K562 (cell line): ENCODE measurements around the gene PHYHD1. TPM values are rescaled to one million over a fixed set of nuclear protein-coding genes. Genes with fewer than 3 reads are reported as not detected.

Experiments used
- ATAC-seq: fragments of 200-7000 bp; cut with Tn5 transposase; 3 replicates; pipeline ENCODE4 v1.9.1; 2020; ENCODE audit warnings: moderate library complexity
- BruUV-seq: library from RNA; stranded (reverse); fragments of 400-500 nt; replicated peaks from 2 replicates; lab custom pipeline; 2021; lab: Mats Ljungman, UMichigan
- CTCF ChIA-PET: fragments of 300-600 bp; formaldehyde crosslinking; extraction: SDS; loops from one replicate; lab custom pipeline; 2021; ENCODE audit warnings: low intra/inter-chr PET ratio; lab: Yijun Ruan, JAX
- POLR2A ChIA-PET: fragments of 300-600, 350-650 bp; sonication (Branson Sonifier 250); formaldehyde crosslinking; extraction: SDS; loops from one replicate; lab custom pipeline; 2021; ENCODE audit warnings: antibody characterized with exemption, inconsistent platforms; lab: Yijun Ruan, JAX
- DNase-seq, 4 experiments: peaks; one replicate each; pipeline versions ENCODE4 v3.0.0 to v3.0.0-alpha.2; 2011 to 2018; ENCODE audit warnings: low spot score in 3 of 4, mixed read lengths in 3 of 4; ENCODE audit errors: extremely low read depth in 1 of 4
- FAIRE-seq: peaks from 2 replicates; lab custom pipeline; 2011; peaks lifted over from hg19 to GRCh38; lab: Jason Lieb, UNC
- H2AFZ ChIP-seq: 2 replicates; pipeline ENCODE4 v1.6.0; 2011; ENCODE audit warnings: low read depth, low read length, control low read depth, inconsistent platforms
- H3K27ac ChIP-seq: fragments of 200-600 bp; 3 replicates; pipeline ENCODE4 v1.8.0; 2011; ENCODE audit warnings: low read depth, mild to moderate bottlenecking, control low read depth, inconsistent platforms, low read length, moderate library complexity, mixed read lengths; ENCODE audit errors: extremely low read depth
- H3K27me3 ChIP-seq, 2 experiments: fragments of 300-600 bp in 1 of 2; 2 replicates in 1 of 2; 3 replicates in 1 of 2; pipeline versions ENCODE4 v1.6.0 to v1.8.0; 2011; ENCODE audit warnings: inconsistent platforms in 2 of 2, low read length in 2 of 2, mild to moderate bottlenecking in 1 of 2, mixed read lengths in 1 of 2, moderate library complexity in 1 of 2; ENCODE audit not compliant: control insufficient read depth in 2 of 2, insufficient read depth in 2 of 2
- H3K36me3 ChIP-seq: fragments of 300-600 bp; 3 replicates; pipeline ENCODE4 v1.8.0; 2011; ENCODE audit warnings: mild to moderate bottlenecking, low read length, inconsistent platforms; ENCODE audit not compliant: control insufficient read depth, insufficient read depth
- H3K4me1 ChIP-seq, 2 experiments: fragments of 200-600 bp in 1 of 2; replicated peaks in 1 of 2; 2 replicates in 1 of 2; 3 replicates in 1 of 2; pipeline versions ENCODE4 v1.5.1 to v1.8.0; 2011; ENCODE audit warnings: inconsistent platforms in 2 of 2, low read length in 2 of 2, mild to moderate bottlenecking in 1 of 2, mixed read lengths in 1 of 2, moderate library complexity in 1 of 2; ENCODE audit not compliant: control insufficient read depth in 2 of 2, insufficient read depth in 2 of 2
- H3K4me2 ChIP-seq: 2 replicates; pipeline ENCODE4 v1.6.1; 2011; ENCODE audit warnings: low read length, control low read depth, inconsistent platforms, mixed read lengths; ENCODE audit not compliant: insufficient read depth
- H3K4me3 ChIP-seq: fragments of 200-600 bp; sonication (generic), shearing (Covaris generic); 2 replicates; pipeline ENCODE4 v1.5.1; 2016; ENCODE audit warnings: control low read depth, inconsistent platforms
- H3K79me2 ChIP-seq: fragments of 200-600 bp; 3 replicates; pipeline ENCODE4 v1.8.0; 2011; ENCODE audit warnings: low read length, inconsistent platforms; ENCODE audit not compliant: control insufficient read depth, insufficient read depth
- H3K9ac ChIP-seq, 2 experiments: 2 replicates each; pipeline versions ENCODE4 v1.6.0 to v1.6.1; 2011; ENCODE audit warnings: low read depth in 2 of 2, low read length in 2 of 2, control low read depth in 1 of 2, inconsistent platforms in 1 of 2, mild to moderate bottlenecking in 1 of 2, mixed read lengths in 1 of 2; ENCODE audit not compliant: insufficient read depth in 1 of 2
- H3K9me1 ChIP-seq: one replicate; pipeline ENCODE4 v1.6.0; 2011; ENCODE audit warnings: inconsistent platforms, mild to moderate bottlenecking, low read length, moderate library complexity; ENCODE audit not compliant: control insufficient read depth, insufficient read depth
- H3K9me3 ChIP-seq: replicated peaks from 2 replicates; pipeline ENCODE4 v1.5.1; 2011; ENCODE audit warnings: low read depth, low read length, inconsistent platforms; ENCODE audit not compliant: control insufficient read depth, insufficient read depth
- H4K20me1 ChIP-seq: replicated peaks from 2 replicates; pipeline ENCODE4 v1.6.1; 2011; ENCODE audit warnings: low read length, inconsistent platforms, mixed read lengths; ENCODE audit not compliant: control insufficient read depth, insufficient read depth
- BHLHE40 ChIP-seq: IDR thresholded peaks from 2 replicates; pipeline ENCODE4 v1.6.1; 2011; ENCODE audit warnings: low read length, improper control_type of control experiment
- CBFA2T3 ChIP-seq: fragments of 450-650 bp; IDR thresholded peaks from 2 replicates; pipeline ENCODE4 v1.6.1; 2017
- EGR1 ChIP-seq: fragments of 450-650 bp; conservative IDR thresholded peaks from 2 replicates; pipeline ENCODE4 v1.6.1; 2017; ENCODE audit warnings: mild to moderate bottlenecking
- ELF2 ChIP-seq: fragments of 250-450 bp; sonication (Bioruptor Pico); IDR thresholded peaks from 2 replicates; pipeline ENCODE4 v1.5.0; 2021; ENCODE audit warnings: mild to moderate bottlenecking
- ETV1 ChIP-seq: fragments of 450-650 bp; conservative IDR thresholded peaks from 2 replicates; pipeline ENCODE4 v1.6.1; 2016; ENCODE audit warnings: missing genetic modification characterization, control low read depth, low read depth, missing compliant biosample characterization
- FIP1L1 ChIP-seq: fragments of 200-400 bp; formaldehyde crosslinking; IDR thresholded peaks from 2 replicates; pipeline ENCODE4 v1.6.1; 2018; ENCODE audit warnings: mild to moderate bottlenecking, low read depth, low read length; ENCODE audit not compliant: poor library complexity, severe bottlenecking
- FOSL1 ChIP-seq: fragments of 200-800 bp; sonication (Bioruptor generic); conservative IDR thresholded peaks from 2 replicates; pipeline ENCODE4 v1.6.1; 2016; ENCODE audit warnings: missing genetic modification characterization, missing compliant biosample characterization
- FOXJ2 ChIP-seq: fragments of 200-800 bp; sonication (Bioruptor generic); IDR thresholded peaks from 2 replicates; pipeline ENCODE4 v1.6.1; 2016; ENCODE audit warnings: missing genetic modification characterization, missing compliant biosample characterization
- JUND ChIP-seq, 2 experiments: IDR thresholded peaks; 2 replicates in 1 of 2; 3 replicates in 1 of 2; pipeline ENCODE4 v1.6.1; 2011; ENCODE audit warnings: borderline replicate concordance in 2 of 2, low read depth in 2 of 2, low read length in 2 of 2, improper control_type of control experiment in 1 of 2, missing biosample characterization in 1 of 2, missing genetic modification characterization in 1 of 2, missing genetic modification reagents in 1 of 2
- LCOR ChIP-seq: sonication (generic); formaldehyde crosslinking; IDR thresholded peaks from 2 replicates; pipeline ENCODE4 v1.8.0; 2022; ENCODE audit warnings: mild to moderate bottlenecking, missing genetic modification reagents
- NCOR1 ChIP-seq: fragments of 450-650 bp; IDR thresholded peaks from 2 replicates; pipeline ENCODE4 v1.6.1; 2016; ENCODE audit warnings: mild to moderate bottlenecking, moderate library complexity
- RBFOX2 ChIP-seq: fragments of 200-400 bp; formaldehyde crosslinking; IDR thresholded peaks from 2 replicates; pipeline ENCODE4 v1.6.1; 2017; ENCODE audit warnings: low read depth, mild to moderate bottlenecking, low read length, moderate library complexity
- TAF9B ChIP-seq: fragments of 450-650 bp; IDR thresholded peaks from 2 replicates; pipeline ENCODE4 v1.6.1; 2018; ENCODE audit warnings: mild to moderate bottlenecking; ENCODE audit not compliant: partially characterized antibody
- TRIM24 ChIP-seq, 2 experiments: fragments of 450-650 bp; IDR thresholded peaks; 2 replicates each; pipeline ENCODE4 v1.6.1; 2016
- VEZF1 ChIP-seq: fragments of 200-800 bp; sonication (Bioruptor generic); IDR thresholded peaks from 2 replicates; pipeline ENCODE4 v1.6.1; 2017; ENCODE audit warnings: missing genetic modification characterization, missing compliant biosample characterization
- ZNF830 ChIP-seq: fragments of 250-450 bp; sonication (Bioruptor Pico); IDR thresholded peaks from 2 replicates; pipeline ENCODE4 v1.5.0; 2021; ENCODE audit warnings: mild to moderate bottlenecking
- WGBS: fragments of 100-300 bp; shearing (Covaris generic); methylation state at CpG from one replicate; pipeline ENCODE4 v1.1.6; 2016; ENCODE audit warnings: low coverage, mixed read lengths; ENCODE audit not compliant: insufficient coverage; ENCODE audit errors: missing lambda C conversion rate; 5-methylcytosine and 5-hydroxymethylcytosine counted together
- in situ Hi-C: fragments of 300-500 bp; cut with MboI; formaldehyde crosslinking; loops from 4 replicates; pipeline ENCODE4 v1.15.0; 2018; ENCODE audit warnings: inconsistent platforms, mixed read lengths
- intact Hi-C: fragments of 100-400 bp; cut with micrococcal nuclease; formaldehyde crosslinking; loops from 2 replicates; pipeline ENCODE4 v1.14.2; 2022
- polyA plus RNA-seq, 8 experiments: library from polyadenylated mRNA; depleted of rRNA in 4 of 8; stranded (reverse) in 5 of 8; unstranded in 3 of 8; fragments of >200 nt; fragmentation: Nextera tagmentation in 2 of 8; fragmentation: Illumina TruSeq in 1 of 8; extraction: Ambion mirVana in 2 of 8; extraction: Trizol in 1 of 8; gene quantifications; 2 replicates each; pipeline versions ENCODE4 v1.2.1 to v1.2.3, GENCODE V29; 2011 to 2014; ENCODE audit warnings: inconsistent platforms in 1 of 8, missing spikeins in 1 of 8
- total RNA-seq, 7 experiments: library from RNA; depleted of rRNA in 6 of 7; stranded (reverse); fragments of >200 nt in 6 of 7; fragmentation: Illumina TruSeq in 2 of 7; extraction: Trizol in 2 of 7; gene quantifications; 2 replicates each; pipeline versions ENCODE4 v1.2.1 to v1.2.3, GENCODE V29; 2011 to 2021; ENCODE audit warnings: low replicate concordance in 1 of 7
- TF ChIP-seq, protein P1 (sequence below), 2 experiments: fragments of 450-650 bp in 1 of 2; sonication (generic) in 1 of 2; formaldehyde crosslinking in 1 of 2; IDR thresholded peaks in 1 of 2; conservative IDR thresholded peaks in 1 of 2; 2 replicates each; pipeline versions ENCODE4 v1.6.1 to v1.8.1; 2016 to 2023; ENCODE audit warnings: mild to moderate bottlenecking in 2 of 2, moderate library complexity in 2 of 2, inconsistent platforms in 1 of 2, missing genetic modification reagents in 1 of 2
- TF ChIP-seq, protein P2 (sequence below): sonication (generic); formaldehyde crosslinking; IDR thresholded peaks from 2 replicates; pipeline ENCODE4 v1.8.0; 2022; ENCODE audit warnings: missing genetic modification reagents, mild to moderate bottlenecking, moderate library complexity, borderline replicate concordance

The PHYHD1 gene
- total and polyA plus RNA-seq, 9 of the 15 experiments (the other 6 are each of a cell fraction or from before 2014, with no cell fraction given), result 0.36 to 1.3 (median 0.80) TPM

DNA sequence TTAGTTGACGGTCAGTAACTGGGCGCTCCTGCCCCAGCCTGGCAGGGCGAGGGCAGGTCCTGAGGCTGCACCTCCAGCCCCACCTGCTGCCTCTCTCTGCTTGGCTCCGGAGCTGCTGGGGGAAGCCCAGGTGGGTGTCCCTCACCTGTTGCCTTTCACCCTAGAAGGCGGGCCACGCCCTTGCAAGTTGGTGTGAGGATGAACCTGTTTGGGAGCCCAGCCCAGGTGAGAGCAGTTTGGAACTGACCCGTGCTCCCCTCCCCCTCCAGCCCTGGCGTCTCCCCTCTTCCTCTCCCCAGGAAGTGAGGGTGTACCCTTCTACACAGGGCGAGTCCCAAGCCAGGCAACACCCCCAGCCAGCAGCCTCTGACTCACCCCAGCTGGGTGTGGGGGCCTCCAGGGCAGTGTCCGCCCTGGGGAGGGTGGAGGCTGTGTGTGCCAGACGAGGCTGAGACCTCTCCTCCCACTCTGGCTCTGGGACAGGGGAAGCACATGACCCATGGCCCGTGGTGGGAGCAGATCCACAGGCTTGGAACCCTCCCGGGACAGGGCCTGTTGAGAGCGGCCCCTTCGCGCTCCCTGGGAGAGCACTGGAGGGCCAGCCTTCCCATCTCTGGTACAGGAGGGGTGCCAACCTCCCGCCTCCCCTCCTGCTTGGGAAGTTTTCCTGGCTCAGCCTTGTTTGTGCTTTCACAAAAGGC lies 28.4 kb upstream of the PHYHD1 start:
- 0 out of 2 replicates have a peak, but pooled peaks cover 3% of the 10 kb centered on the region for H4K20me1 ChIP-seq
- DNase-seq (peak in 3 of 4 experiments; percentile 44 to 55 (median 47)), FAIRE-seq (no peak), ATAC-seq (peak; percentile 72)
- POLR2A ChIA-PET, result interaction anchor here (0.5 to 2.3 kb wide), 4 partner anchors 10 to 257 kb away, joined by 3 to 6 read pairs (median 4); partner anchors contain the start of genes KYAT1 and LRRC8A
- BruUV-seq, result no TSS peak
- CTCF ChIA-PET, result no interaction called here
- in situ Hi-C loops, result no loop called here
- 66% methylated on average over 10 of the region's 17 CpGs for WGBS
- H3K79me2 ChIP-seq, result no peaks in the 10 kb centered on the region
- H3K4me2 ChIP-seq, result no peak overlapping the region
- TF ChIP-seq EGR1 (peak; percentile 63), RBFOX2 (peak; percentile 46), NCOR1 (no peak), CBFA2T3 (0 out of 2 replicates have a peak, but pooled peaks have one; percentile 3), ELF2 (CRISPR knock-in tag) (no peak), ZNF830 (CRISPR knock-in tag) (no peak), FOXJ2 (no peak), ETV1 (tag) (no peak), BHLHE40 (peak; percentile 38; the same call in 1 of the 2 replicates), FOSL1 (peak; percentile 50; the same call in 1 of the 2 replicates), FIP1L1 (no peak), TRIM24 (IDR thresholded peaks at IDR 0.05) (no peak), JUND (IDR thresholded peaks at IDR 0.05; ENCODE audit: borderline replicate concordance, low read depth, low read length) (peak; percentile 55; the same call in 1 of the 2 replicates), JUND (tag; IDR thresholded peaks at IDR 0.05; ENCODE audit: borderline replicate concordance, low read depth, low read length) (no peak), VEZF1 (peak; percentile 56), TAF9B (no peak), LCOR (CRISPR knock-in tag) (no peak)
- TF ChIP-seq, protein P1, sequence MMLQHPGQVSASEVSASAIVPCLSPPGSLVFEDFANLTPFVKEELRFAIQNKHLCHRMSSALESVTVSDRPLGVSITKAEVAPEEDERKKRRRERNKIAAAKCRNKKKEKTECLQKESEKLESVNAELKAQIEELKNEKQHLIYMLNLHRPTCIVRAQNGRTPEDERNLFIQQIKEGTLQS (IDR thresholded peaks at IDR 0.05), result peak; percentile 46
- TF ChIP-seq, protein P1 (CRISPR knock-in tag; conservative IDR thresholded peaks at IDR 0.05), result no peak
- TF ChIP-seq, protein P2, sequence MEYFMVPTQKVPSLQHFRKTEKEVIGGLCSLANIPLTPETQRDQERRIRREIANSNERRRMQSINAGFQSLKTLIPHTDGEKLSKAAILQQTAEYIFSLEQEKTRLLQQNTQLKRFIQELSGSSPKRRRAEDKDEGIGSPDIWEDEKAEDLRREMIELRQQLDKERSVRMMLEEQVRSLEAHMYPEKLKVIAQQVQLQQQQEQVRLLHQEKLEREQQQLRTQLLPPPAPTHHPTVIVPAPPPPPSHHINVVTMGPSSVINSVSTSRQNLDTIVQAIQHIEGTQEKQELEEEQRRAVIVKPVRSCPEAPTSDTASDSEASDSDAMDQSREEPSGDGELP (CRISPR knock-in tag), result peak; percentile 90
- intact Hi-C loops, result no loop called here
- H3K27me3 ChIP-seq, result no peaks in the 10 kb centered on the region
- H3K4me3 ChIP-seq, result no peak overlapping the region
- peaks cover 52% of the 10 kb centered on the region; the same call in 2 of the 3 replicates for H3K36me3 ChIP-seq
- H3K9me1 ChIP-seq, result peaks cover 3% of the 10 kb centered on the region
- H3K9ac ChIP-seq, result peak overlapping the region in 1 of 2 experiments; percentile 45; a peak in 2 of 4 replicates
- peaks cover 2 to 18% of the 10 kb centered on the region in 2 experiments; a peak in 2 of 5 replicates for H3K4me1 ChIP-seq
- no peak overlapping the region for H2AFZ ChIP-seq
- H3K9me3 ChIP-seq, result no peaks in the 10 kb centered on the region
- no peak overlapping the region for H3K27ac ChIP-seq
